Endothelial cell of umbilical vein (primary cell): Measurements from ENCODE around the gene PPME1. TPM values are rescaled to one million over a fixed set of nuclear protein-coding genes. Genes with fewer than 3 reads are reported as not detected.

ENCODE experiments used
- BruUV-seq: library from RNA; stranded (reverse); fragments of 400-500 nt; replicated peaks from 2 replicates; lab custom pipeline; 2021; lab: Mats Ljungman, UMichigan
- CTCF ChIA-PET: fragments of 300-600, 350-600 bp; sonication (Branson Sonifier 250); formaldehyde crosslinking; loops from one replicate; lab custom pipeline; 2021; ENCODE audit warnings: antibody characterized with exemption, inconsistent platforms; lab: Charles Lee
- POLR2A ChIA-PET: fragments of 300-600, 350-600 bp; sonication (Branson Sonifier 250); formaldehyde crosslinking; loops from one replicate; lab custom pipeline; 2021; ENCODE audit warnings: antibody characterized with exemption, inconsistent platforms; lab: Charles Lee
- DNase-seq: peaks from one replicate; pipeline ENCODE4 v3.0.0-alpha.2; 2011; ENCODE audit warnings: low read depth, low spot score
- FAIRE-seq: peaks from 2 replicates; lab custom pipeline; 2011; peaks lifted over from hg19 to GRCh38; lab: Jason Lieb, UNC
- H2AFZ ChIP-seq: 2 replicates; pipeline ENCODE4 v1.6.0; 2012; ENCODE audit warnings: low read depth, low read length, control low read depth, inconsistent platforms
- H3K27ac ChIP-seq: 2 replicates; pipeline ENCODE4 v1.5.1; 2011; ENCODE audit warnings: low read depth, mild to moderate bottlenecking, control low read depth, low read length, moderate library complexity; ENCODE audit not compliant: insufficient read depth
- H3K27me3 ChIP-seq, 2 experiments: 2 replicates each; pipeline versions ENCODE4 v1.6.0 to v1.6.1; 2011; ENCODE audit warnings: low read length in 2 of 2, mixed read lengths in 1 of 2; ENCODE audit not compliant: control insufficient read depth in 2 of 2, insufficient read depth in 2 of 2
- H3K36me3 ChIP-seq, 2 experiments: 2 replicates in 1 of 2; 3 replicates in 1 of 2; pipeline ENCODE4 v1.5.1; 2011; ENCODE audit warnings: low read length in 2 of 2, mild to moderate bottlenecking in 1 of 2, moderate library complexity in 1 of 2; ENCODE audit not compliant: control insufficient read depth in 2 of 2, insufficient read depth in 2 of 2; ENCODE audit errors: extremely low read depth in 1 of 2
- H3K4me1 ChIP-seq: 3 replicates; pipeline ENCODE4 v1.5.1; 2011; ENCODE audit warnings: mild to moderate bottlenecking, low read length; ENCODE audit not compliant: control insufficient read depth, insufficient read depth; ENCODE audit errors: extremely low read depth
- H3K4me2 ChIP-seq: 2 replicates; pipeline ENCODE4 v1.6.1; 2011; ENCODE audit warnings: low read length, control low read depth, mixed read lengths; ENCODE audit not compliant: insufficient read depth
- H3K4me3 ChIP-seq, 3 experiments: fragments of 200-600 bp in 1 of 3; sonication (generic), shearing (Covaris generic) in 1 of 3; replicated peaks in 1 of 3; 2 replicates each; pipeline ENCODE4 v1.5.1; 2011 to 2016; ENCODE audit warnings: control low read depth in 3 of 3, low read length in 3 of 3, mild to moderate bottlenecking in 2 of 3, inconsistent platforms in 1 of 3, low read depth in 1 of 3, moderate library complexity in 1 of 3; ENCODE audit not compliant: insufficient read depth in 1 of 3
- H3K79me2 ChIP-seq: 2 replicates; pipeline ENCODE4 v1.6.0; 2012; ENCODE audit warnings: low read length, inconsistent platforms; ENCODE audit not compliant: control insufficient read depth, insufficient read depth
- H3K9ac ChIP-seq: replicated peaks from 2 replicates; pipeline ENCODE3; 2011; ENCODE audit warnings: low read length, control low read depth; ENCODE audit not compliant: insufficient read depth; ENCODE audit errors: extremely low read depth
- H3K9me1 ChIP-seq: replicated peaks from 3 replicates; pipeline ENCODE4 v1.6.0; 2011; ENCODE audit warnings: mild to moderate bottlenecking, low read length; ENCODE audit not compliant: control insufficient read depth, insufficient read depth; ENCODE audit errors: extremely low read depth
- H3K9me3 ChIP-seq: replicated peaks from 2 replicates; pipeline ENCODE4 v1.5.1; 2012; ENCODE audit warnings: low read length, inconsistent platforms; ENCODE audit not compliant: control insufficient read depth, insufficient read depth
- H4K20me1 ChIP-seq: replicated peaks from 2 replicates; pipeline ENCODE3; 2011; ENCODE audit warnings: mild to moderate bottlenecking, low read length; ENCODE audit not compliant: control insufficient read depth, insufficient read depth; ENCODE audit errors: extremely low read depth
- CTCF ChIP-seq, 2 donors: IDR thresholded peaks; 1 replicate in 1 of 2; 2 replicates in 1 of 2; pipeline ENCODE4 v1.5.1; 2011; ENCODE audit warnings: low read length in 2 of 2, mild to moderate bottlenecking in 2 of 2, moderate library complexity in 2 of 2, control low read depth in 1 of 2, inconsistent platforms in 1 of 2, low read depth in 1 of 2; ENCODE audit not compliant: insufficient read depth in 1 of 2; ENCODE audit errors: extremely low read depth in 1 of 2
- EZH2 ChIP-seq: IDR thresholded peaks from 2 replicates; pipeline ENCODE4 v1.6.1; 2012; ENCODE audit warnings: borderline replicate concordance, low read depth, mild to moderate bottlenecking, moderate library complexity, low read length, inconsistent platforms; ENCODE audit not compliant: severe bottlenecking
- FOS ChIP-seq: IDR thresholded peaks from 2 replicates; pipeline ENCODE4 v1.6.1; 2011; ENCODE audit warnings: mild to moderate bottlenecking, low read length, moderate library complexity, borderline replicate concordance; ENCODE audit not compliant: insufficient read depth
- GATA2 ChIP-seq: IDR thresholded peaks from 2 replicates; pipeline ENCODE4 v1.7.0; 2011; ENCODE audit warnings: low read depth, mild to moderate bottlenecking, moderate library complexity, mixed read lengths, low read length; ENCODE audit not compliant: insufficient read length, insufficient read depth
- JUN ChIP-seq: IDR thresholded peaks from 2 replicates; pipeline ENCODE4 v1.6.1; 2011; ENCODE audit warnings: borderline replicate concordance, low read depth; ENCODE audit not compliant: insufficient read length, insufficient read depth
- MAX ChIP-seq: IDR thresholded peaks from 2 replicates; pipeline ENCODE4 v1.6.1; 2011; ENCODE audit not compliant: insufficient read depth, insufficient read length
- MYC ChIP-seq: IDR thresholded peaks from one replicate; pipeline ENCODE4 v1.6.1; 2011; ENCODE audit warnings: mild to moderate bottlenecking, low read depth, low read length
- POLR2AphosphoS5 ChIP-seq: IDR thresholded peaks from 2 replicates; pipeline ENCODE4 v1.6.1; 2012; ENCODE audit warnings: low read depth, mild to moderate bottlenecking, control low read depth, low read length, moderate library complexity; ENCODE audit not compliant: insufficient read depth
- dilution Hi-C: fragments of 300-500 bp; cut with MboI; formaldehyde crosslinking; loops from one replicate; pipeline ENCODE4 v1.15.0; 2019; ENCODE audit warnings: low sequenced_read_pairs; ENCODE audit not compliant: extremely low pct_ligation_motif_present
- intact Hi-C: fragments of 100-400 bp; cut with micrococcal nuclease; formaldehyde crosslinking; loops from one replicate; pipeline ENCODE4 v1.10.0; 2022
- polyA plus RNA-seq, 4 experiments: library from polyadenylated mRNA; depleted of rRNA in 3 of 4; stranded (reverse) in 3 of 4; unstranded in 1 of 4; fragments of >200 nt; gene quantifications; 2 replicates each; pipeline versions ENCODE4 v1.2.1 to v1.2.3, GENCODE V29; 2011 to 2012; ENCODE audit warnings: missing spikeins in 1 of 4
- total RNA-seq: library from RNA; stranded (reverse); gene quantifications from 2 replicates; pipeline ENCODE4 v1.2.3, GENCODE V29; 2021

Gene PPME1
- total and polyA plus RNA-seq, 2 donors (not counting 3 experiments of a cell fraction or from before 2014, with no cell fraction given), result 37.2 to 49.9 TPM

- FAIRE-seq, result peak; percentile 86
- Histone ChIP-seq H3K27me3 (no peaks in the 10 kb centered on the region), H3K27ac (peak overlapping the region; percentile 37), H3K4me3 (no peak overlapping the region), H3K4me1 (peaks cover 26% of the 10 kb centered on the region), H3K4me2 (peak overlapping the region; percentile 42), H3K36me3 (peaks cover 0 to 7% of the 10 kb centered on the region in 2 experiments), H4K20me1 (no peaks in the 10 kb centered on the region), H3K79me2 (no peaks in the 10 kb centered on the region), H3K9me1 (no peaks in the 10 kb centered on the region), H3K9ac (no peak overlapping the region), H3K9me3 (no peaks in the 10 kb centered on the region), H2AFZ (no peak overlapping the region)
- ChIA-PET CTCF (interaction anchor here (0.5 to 1.4 kb wide), 3 partner anchors 24 to 174 kb away, joined by 3 read pairs; partner anchors contain the start of genes C2CD3 and PPME1), POLR2A (no interaction called here)
- dilution Hi-C loops, result no loop called here
- intact Hi-C loops, result loop anchor here (1.0 kb wide), 1 partner anchor 33 kb away; the partner anchor contains the start of genes C2CD3 and PPME1
- TF ChIP-seq CTCF (IDR thresholded peaks at IDR 0.05; ENCODE audit: extremely low read depth in 1 of 2, insufficient read depth in 1 of 2, low read depth in 1 of 2, low read length in 2 of 2) (no peak), EZH2 (no peak), FOS (peak; percentile 72), MAX (no peak), POLR2AphosphoS5 (peak; percentile 41), JUN (peak; percentile 71), GATA2 (no peak), MYC (no peak)
- no TSS peak for BruUV-seq
- peak; percentile 86 for DNase-seq
Measured at GRCh38 chr11:74138572-74138971, 32.5 kb upstream of the PPME1 start.
